Smooth muscle cell (in vitro differentiated cells): ENCODE results near the gene CBS. TPM values are rescaled to one million over a fixed set of nuclear protein-coding genes. Genes with fewer than 3 reads are reported as not detected.

Source experiments
- DNase-seq: peaks from one replicate; lab custom pipeline; 2025; ENCODE audit not compliant: unreplicated experiment; lab: John Stamatoyannopoulos, UW
- H2AFZ ChIP-seq: fragments of 200-600 bp; sonication (generic); 2 replicates; pipeline ENCODE4 v1.6.0; 2016; ENCODE audit warnings: antibody characterized with exemption, low read depth, mild to moderate bottlenecking
- H3F3A ChIP-seq: fragments of 200-600 bp; sonication (generic); 2 replicates; pipeline ENCODE4 v1.6.0; 2017; ENCODE audit warnings: antibody characterized with exemption, low read depth
- H3K27ac ChIP-seq: fragments of 200-600 bp; sonication (generic); 2 replicates; pipeline ENCODE4 v1.5.1; 2016; ENCODE audit warnings: low read depth, mild to moderate bottlenecking
- H3K27me3 ChIP-seq: fragments of 200-600 bp; sonication (generic); 2 replicates; pipeline ENCODE4 v1.6.1; 2016; ENCODE audit warnings: low read depth, mild to moderate bottlenecking
- H3K36me3 ChIP-seq: fragments of 200-600 bp; sonication (generic); 2 replicates; pipeline ENCODE4 v1.5.1; 2016; ENCODE audit warnings: low read depth
- H3K4me1 ChIP-seq: fragments of 200-600 bp; sonication (generic); 2 replicates; pipeline ENCODE4 v1.5.1; 2016; ENCODE audit warnings: low read depth
- H3K4me2 ChIP-seq: fragments of 200-600 bp; sonication (generic); 2 replicates; pipeline ENCODE4 v1.6.0; 2016; ENCODE audit warnings: mild to moderate bottlenecking
- H3K4me3 ChIP-seq: fragments of 200-600 bp; sonication (generic); 2 replicates; pipeline ENCODE4 v1.5.1; 2016; ENCODE audit warnings: mild to moderate bottlenecking
- H3K79me2 ChIP-seq: fragments of 200-600 bp; sonication (generic); 2 replicates; pipeline ENCODE4 v1.6.0; 2016; ENCODE audit warnings: low read depth, mild to moderate bottlenecking
- H3K9ac ChIP-seq: fragments of 200-600 bp; sonication (generic); 2 replicates; pipeline ENCODE4 v1.6.0; 2016; ENCODE audit warnings: low read depth
- H3K9me3 ChIP-seq: fragments of 200-600 bp; sonication (generic); replicated peaks from 2 replicates; pipeline ENCODE4 v1.5.1; 2016; ENCODE audit warnings: low read depth
- H4K20me1 ChIP-seq: fragments of 200-600 bp; sonication (generic); 2 replicates; pipeline ENCODE4 v1.6.0; 2016; ENCODE audit warnings: low read depth
- CTCF ChIP-seq: fragments of 200-600 bp; sonication (generic); IDR thresholded peaks from 2 replicates; pipeline ENCODE4 v1.5.1; 2017; ENCODE audit warnings: borderline replicate concordance, mild to moderate bottlenecking, antibody characterized with exemption; ENCODE audit not compliant: insufficient read depth, poor library complexity, severe bottlenecking
- WGBS: methylation state at CpG from one replicate; pipeline ENCODE4 v1.1.7; 2016; ENCODE audit warnings: low lambda C conversion rate; 5-methylcytosine and 5-hydroxymethylcytosine counted together
- polyA plus RNA-seq: library from polyadenylated mRNA; unstranded; fragments of >200 nt; fragmentation: Nextera tagmentation; extraction: Ambion mirVana; gene quantifications from 2 replicates; pipeline ENCODE4 v1.2.1, GENCODE V29; 2016
- total RNA-seq: library from RNA; depleted of rRNA; stranded (reverse); fragments of >200 nt; gene quantifications from 2 replicates; pipeline ENCODE4 v1.2.3, GENCODE V29; 2014

Gene CBS
- total and polyA plus RNA-seq, 2 experiments from 2014 or later: 18.5 to 44.5 TPM

- Histone ChIP-seq H2AFZ (no peak overlapping the region), H3K4me1 (no peaks in the 10 kb centered on the region), H3F3A (peaks cover 15% of the 10 kb centered on the region), H4K20me1 (no peaks in the 10 kb centered on the region), H3K4me3 (no peak overlapping the region), H3K36me3 (peaks cover 3% of the 10 kb centered on the region), H3K9ac (no peak overlapping the region), H3K9me3 (no peaks in the 10 kb centered on the region), H3K27ac (no peak overlapping the region), H3K4me2 (no peak overlapping the region), H3K79me2 (no peaks in the 10 kb centered on the region), H3K27me3 (no peaks in the 10 kb centered on the region)
- DNase-seq: no peak
- WGBS: 98% methylated on average over 26 of the region's 28 CpGs
- TF ChIP-seq CTCF: no peak
Measured at GRCh38 chr21:43021756-43022600, 53.7 kb downstream of the CBS start.

- no peaks in the 10 kb centered on the region for H3K4me1 ChIP-seq
- no peak overlapping the region for H3K27ac ChIP-seq
- H4K20me1 ChIP-seq: no peaks in the 10 kb centered on the region
- TF ChIP-seq CTCF: no peak
- no peaks in the 10 kb centered on the region for H3K79me2 ChIP-seq
- peaks cover 10% of the 10 kb centered on the region for H3F3A ChIP-seq
- no peak overlapping the region for H3K4me3 ChIP-seq
- no peak overlapping the region for H3K4me2 ChIP-seq
- no peak overlapping the region for H2AFZ ChIP-seq
- 95% methylated on average over 10 of the region's 10 CpGs for WGBS
- no peak overlapping the region for H3K9ac ChIP-seq
- H3K9me3 ChIP-seq: no peaks in the 10 kb centered on the region
- H3K36me3 ChIP-seq: peaks cover 7% of the 10 kb centered on the region
- H3K27me3 ChIP-seq: no peaks in the 10 kb centered on the region
- no peak for DNase-seq
Measured at GRCh38 chr21:43021191-43021590, 54.4 kb downstream of the CBS start.

- no peak overlapping the region for H3K4me2 ChIP-seq
- no peaks in the 10 kb centered on the region for H4K20me1 ChIP-seq
Measured at GRCh38 chr21:43020771-43021170, 54.9 kb downstream of the CBS start.

More at GRCh38 chr21:43020771-43021170, 54.9 kb downstream of the CBS start:
- Histone ChIP-seq H2AFZ (no peak overlapping the region), H3K27me3 (no peaks in the 10 kb centered on the region), H3K27ac (no peak overlapping the region), H3K9me3 (no peaks in the 10 kb centered on the region), H3K79me2 (no peaks in the 10 kb centered on the region), H3K9ac (no peak overlapping the region), H3F3A (peaks cover 6% of the 10 kb centered on the region), H3K4me3 (no peak overlapping the region), H3K36me3 (peaks cover 7% of the 10 kb centered on the region), H3K4me1 (no peaks in the 10 kb centered on the region)
- no peak for DNase-seq
- WGBS: 96% methylated on average over 6 of the region's 6 CpGs
- TF ChIP-seq CTCF: no peak
